OCI-LY7 (cell line): Measurements from ENCODE around the gene ICE2. TPM values are rescaled to one million over a fixed set of nuclear protein-coding genes. Genes with fewer than 3 reads are reported as not detected.

Source experiments
- BruUV-seq: library from RNA; stranded (reverse); fragments of 400-500 nt; replicated peaks from 2 replicates; lab custom pipeline; 2021; lab: Mats Ljungman, UMichigan
- CTCF ChIA-PET: fragments of 300-600 bp; sonication (Branson Sonifier 250); formaldehyde crosslinking; loops from one replicate; lab custom pipeline; 2022; ENCODE audit warnings: antibody characterized with exemption; ENCODE audit not compliant: unreplicated experiment; lab: Charles Lee
- POLR2A ChIA-PET: fragments of 300-600 bp; sonication (Branson Sonifier 250); formaldehyde crosslinking; loops from one replicate; lab custom pipeline; 2022; ENCODE audit warnings: antibody characterized with exemption; lab: Charles Lee
- DNase-seq: peaks from one replicate; pipeline ENCODE4 v3.0.0-alpha.2; 2015; ENCODE audit warnings: low spot score
- H2AFZ ChIP-seq: fragments of 200-600 bp; sonication (generic), shearing (Covaris generic); 2 replicates; pipeline ENCODE4 v1.6.1; 2014; ENCODE audit warnings: mild to moderate bottlenecking, antibody characterized with exemption, low read length, moderate library complexity
- H3K27ac ChIP-seq: fragments of 200-600 bp; sonication (generic); 2 replicates; pipeline ENCODE4 v1.5.1; 2014; ENCODE audit warnings: mixed run types, low read depth, mild to moderate bottlenecking, moderate library complexity, low read length, inconsistent platforms; ENCODE audit not compliant: poor library complexity, severe bottlenecking
- H3K36me3 ChIP-seq: fragments of 200-600 bp; sonication (generic); 2 replicates; pipeline ENCODE4 v1.6.1; 2014; ENCODE audit warnings: mild to moderate bottlenecking, antibody characterized with exemption, low read length, moderate library complexity, mixed read lengths; ENCODE audit not compliant: insufficient read depth
- H3K4me1 ChIP-seq: fragments of 200-600 bp; sonication (generic); 2 replicates; pipeline ENCODE4 v1.5.1; 2014; ENCODE audit warnings: mild to moderate bottlenecking, low read length; ENCODE audit not compliant: insufficient read depth, poor library complexity, severe bottlenecking
- H3K4me2 ChIP-seq: fragments of 200-600 bp; sonication (generic); 2 replicates; pipeline ENCODE4 v1.6.1; 2014; ENCODE audit warnings: mild to moderate bottlenecking, low read length
- H3K4me3 ChIP-seq: fragments of 200-600 bp; sonication (generic); 2 replicates; pipeline ENCODE4 v1.5.1; 2014; ENCODE audit warnings: mild to moderate bottlenecking, low read depth, low read length; ENCODE audit not compliant: poor library complexity, severe bottlenecking
- H3K79me2 ChIP-seq: fragments of 200-600 bp; sonication (generic); 2 replicates; pipeline ENCODE4 v1.6.1; 2016; ENCODE audit warnings: low read depth, mild to moderate bottlenecking, low read length, moderate library complexity, mixed read lengths; ENCODE audit not compliant: insufficient read depth
- H3K9me2 ChIP-seq: fragments of 200-600 bp; sonication (generic); 2 replicates; pipeline ENCODE4 v1.6.1; 2016; ENCODE audit warnings: mild to moderate bottlenecking, low read length, mixed read lengths; ENCODE audit not compliant: insufficient read depth
- H3K9me3 ChIP-seq: fragments of 200-600 bp; sonication (generic); 2 replicates; pipeline ENCODE4 v1.6.1; 2014; ENCODE audit warnings: mild to moderate bottlenecking, mixed run types, low read length, mixed read lengths
- H4K20me1 ChIP-seq: fragments of 200-600 bp; sonication (generic); 2 replicates; pipeline ENCODE4 v1.6.1; 2014; ENCODE audit warnings: mild to moderate bottlenecking, antibody characterized with exemption, low read length, moderate library complexity, mixed read lengths; ENCODE audit not compliant: insufficient read depth
- CTCF ChIP-seq: fragments of 200-600 bp; sonication (generic); conservative IDR thresholded peaks from 2 replicates; pipeline ENCODE4 v1.5.1; 2014; ENCODE audit warnings: mild to moderate bottlenecking, antibody characterized with exemption, low read length, moderate library complexity, mixed read lengths
- EZH2phosphoT487 ChIP-seq: fragments of 200-600 bp; sonication (generic); IDR thresholded peaks from 2 replicates; pipeline ENCODE4 v1.6.1; 2018; ENCODE audit warnings: low read depth, borderline replicate concordance, mild to moderate bottlenecking, mixed run types, antibody characterized with exemption, low read length, moderate library complexity, mixed read lengths
- intact Hi-C: fragments of 100-400 bp; cut with micrococcal nuclease; formaldehyde crosslinking; loops from one replicate; pipeline ENCODE4 v1.10.0; 2022; ENCODE audit not compliant: unreplicated experiment
- total RNA-seq, 2 experiments: library from RNA; depleted of rRNA in 1 of 2; stranded (reverse); fragments of >200 nt in 1 of 2; shearing (Covaris generic) in 1 of 2; gene quantifications; 2 replicates each; pipeline ENCODE4 v1.2.3, GENCODE V29; 2014 to 2022

Gene ICE2
- total RNA-seq, 2 experiments from 2014 or later: 37.1 to 78.1 TPM

- no TSS peak for BruUV-seq
- H3K79me2 ChIP-seq: no peaks in the 10 kb centered on the region
- intact Hi-C loops: no loop called here
- H4K20me1 ChIP-seq: no peaks in the 10 kb centered on the region
- no peak overlapping the region for H3K4me3 ChIP-seq
- no peaks in the 10 kb centered on the region for H3K9me3 ChIP-seq
- H3K27ac ChIP-seq: no peak overlapping the region
- H3K9me2 ChIP-seq: no peaks in the 10 kb centered on the region
- H2AFZ ChIP-seq: no peak overlapping the region
- no peak for DNase-seq
- no peak for TF ChIP-seq EZH2phosphoT487
- TF ChIP-seq CTCF: no peak
- peaks cover 33% of the 10 kb centered on the region for H3K36me3 ChIP-seq
- CTCF ChIA-PET: no interaction called here
- H3K4me2 ChIP-seq: no peak overlapping the region
- no peaks in the 10 kb centered on the region for H3K4me1 ChIP-seq
- POLR2A ChIA-PET: no interaction called here
These were observed 59.2 kb downstream of the ICE2 start for GRCh38 chr15:60419753-60420152.

- DNase-seq: no peak
- Histone ChIP-seq H3K79me2 (no peaks in the 10 kb centered on the region), H4K20me1 (no peaks in the 10 kb centered on the region), H3K4me1 (no peaks in the 10 kb centered on the region), H3K27ac (no peak overlapping the region), H3K4me2 (no peak overlapping the region), H3K4me3 (no peak overlapping the region), H3K9me3 (no peaks in the 10 kb centered on the region), H3K36me3 (peaks cover 25% of the 10 kb centered on the region; the same call in 1 of the 2 replicates), H3K9me2 (no peaks in the 10 kb centered on the region), H2AFZ (no peak overlapping the region)
- POLR2A ChIA-PET: interaction anchor here (1.3 kb wide), 1 partner anchor 9 kb away, joined by 3 read pairs; no protein-coding TSS in a partner anchor
- intact Hi-C loops: no loop called here
- CTCF ChIA-PET: no interaction called here
- TF ChIP-seq EZH2phosphoT487 (no peak), CTCF (no peak)
- BruUV-seq: no TSS peak
These were observed 60.8 kb downstream of the ICE2 start for GRCh38 chr15:60418096-60418495.

GRCh38 chr15:60417112-60417511, 61.8 kb downstream of the ICE2 start:
- CTCF ChIA-PET: no interaction called here
- no peak for DNase-seq
- no peaks in the 10 kb centered on the region for H4K20me1 ChIP-seq
- POLR2A ChIA-PET: interaction anchor here (0.6 to 1.3 kb wide), 2 partner anchors 8 to 88 kb away, joined by 3 to 4 read pairs; no protein-coding TSS in a partner anchor
- no peaks in the 10 kb centered on the region for H3K9me2 ChIP-seq
- no peak overlapping the region for H3K27ac ChIP-seq
- H3K4me1 ChIP-seq: no peaks in the 10 kb centered on the region
- no peak overlapping the region for H3K4me2 ChIP-seq
- no peaks in the 10 kb centered on the region for H3K79me2 ChIP-seq
- TF ChIP-seq EZH2phosphoT487 (no peak), CTCF (no peak)
- intact Hi-C loops: no loop called here
- no TSS peak for BruUV-seq
- no peak overlapping the region for H2AFZ ChIP-seq
- no peak overlapping the region for H3K4me3 ChIP-seq
- peaks cover 20% of the 10 kb centered on the region; the same call in 1 of the 2 replicates for H3K36me3 ChIP-seq
- H3K9me3 ChIP-seq: no peaks in the 10 kb centered on the region
